Activated naive CD4-positive, alpha-beta T cell treated with anti-CD3 and anti-CD28 coated beads, Interleukin-2, amount 50 U/mL, for 24 hours (primary cell): ENCODE results near the gene LGALS9B.
"Not testable (repeated sequence)": the region's sequence is repeated elsewhere in the genome, so short reads cannot be mapped to it uniquely, and the experiment has no call there.

Experiments
- H3K27ac Mint-ChIP-seq: one replicate; pipeline ENCODE4 v1.8.0; 2021; ENCODE audit warnings: mild to moderate bottlenecking, mixed read lengths
- H3K27me3 Mint-ChIP-seq: one replicate; pipeline ENCODE4 v1.8.0; 2021; ENCODE audit warnings: mixed read lengths
- H3K36me3 Mint-ChIP-seq: one replicate; pipeline ENCODE4 v1.8.0; 2021; ENCODE audit warnings: mixed read lengths
- H3K4me1 Mint-ChIP-seq: one replicate; pipeline ENCODE4 v1.8.0; 2021; ENCODE audit warnings: mixed read lengths
- H3K4me3 Mint-ChIP-seq: one replicate; pipeline ENCODE4 v1.8.0; 2021; ENCODE audit warnings: mild to moderate bottlenecking, mixed read lengths
- H3K9me3 Mint-ChIP-seq: one replicate; pipeline ENCODE4 v1.8.0; 2021; ENCODE audit warnings: mixed read lengths

LGALS9B gene

GRCh38 chr17:20477398-20478071 is 10.2 kb upstream of the LGALS9B start:
- not testable (repeated sequence) for H3K36me3 Mint-ChIP-seq, H3K27me3 Mint-ChIP-seq, H3K4me3 Mint-ChIP-seq, H3K9me3 Mint-ChIP-seq, H3K27ac Mint-ChIP-seq, H3K4me1 Mint-ChIP-seq

GRCh38 chr17:20475137-20475831 is 7.9 kb upstream of the LGALS9B start:
- H3K9me3 Mint-ChIP-seq, H3K4me1 Mint-ChIP-seq, H3K4me3 Mint-ChIP-seq, H3K27me3 Mint-ChIP-seq, H3K36me3 Mint-ChIP-seq, H3K27ac Mint-ChIP-seq: not testable (repeated sequence)

GRCh38 chr17:20474081-20474480 is 6.7 kb upstream of the LGALS9B start:
- H3K4me3 Mint-ChIP-seq, H3K4me1 Mint-ChIP-seq, H3K9me3 Mint-ChIP-seq, H3K27ac Mint-ChIP-seq, H3K27me3 Mint-ChIP-seq, H3K36me3 Mint-ChIP-seq: not testable (repeated sequence)

- H3K27ac Mint-ChIP-seq, result not testable (repeated sequence)
Observed at GRCh38 chr17:20469946-20470345, 2.6 kb upstream of the LGALS9B start.

GRCh38 chr17:20469107-20469506 is 1.8 kb upstream of the LGALS9B start:
- not testable (repeated sequence) for H3K4me1 Mint-ChIP-seq, H3K36me3 Mint-ChIP-seq, H3K27me3 Mint-ChIP-seq, H3K9me3 Mint-ChIP-seq, H3K27ac Mint-ChIP-seq, H3K4me3 Mint-ChIP-seq

More at GRCh38 chr17:20469946-20470345, 2.6 kb upstream of the LGALS9B start:
- H3K4me3 Mint-ChIP-seq, H3K4me1 Mint-ChIP-seq, H3K27me3 Mint-ChIP-seq, H3K36me3 Mint-ChIP-seq, H3K9me3 Mint-ChIP-seq: not testable (repeated sequence)

GRCh38 chr17:20466999-20467398 is 340 bp downstream of the LGALS9B start:
- H3K4me3 Mint-ChIP-seq, H3K9me3 Mint-ChIP-seq, H3K27me3 Mint-ChIP-seq, H3K27ac Mint-ChIP-seq, H3K36me3 Mint-ChIP-seq, H3K4me1 Mint-ChIP-seq: not testable (repeated sequence)

- H3K27me3 Mint-ChIP-seq, H3K27ac Mint-ChIP-seq, H3K4me3 Mint-ChIP-seq, H3K36me3 Mint-ChIP-seq, H3K4me1 Mint-ChIP-seq, H3K9me3 Mint-ChIP-seq: not testable (repeated sequence)
Observed at GRCh38 chr17:20466553-20466952, 786 bp downstream of the LGALS9B start.

- not testable (repeated sequence) for H3K9me3 Mint-ChIP-seq, H3K4me1 Mint-ChIP-seq, H3K36me3 Mint-ChIP-seq, H3K27ac Mint-ChIP-seq, H3K4me3 Mint-ChIP-seq, H3K27me3 Mint-ChIP-seq
Observed at GRCh38 chr17:20465535-20465934, 1.8 kb downstream of the LGALS9B start.

GRCh38 chr17:20464854-20465414 is 2.4 kb downstream of the LGALS9B start:
- not testable (repeated sequence) for H3K36me3 Mint-ChIP-seq, H3K27me3 Mint-ChIP-seq, H3K27ac Mint-ChIP-seq, H3K9me3 Mint-ChIP-seq, H3K4me1 Mint-ChIP-seq, H3K4me3 Mint-ChIP-seq

GRCh38 chr17:20462158-20462557 is 5.2 kb downstream of the LGALS9B start:
- H3K4me3 Mint-ChIP-seq, H3K36me3 Mint-ChIP-seq, H3K9me3 Mint-ChIP-seq, H3K27ac Mint-ChIP-seq, H3K27me3 Mint-ChIP-seq, H3K4me1 Mint-ChIP-seq: not testable (repeated sequence)

GRCh38 chr17:20457848-20458381 is 9.4 kb downstream of the LGALS9B start:
- not testable (repeated sequence) for H3K36me3 Mint-ChIP-seq, H3K27ac Mint-ChIP-seq, H3K27me3 Mint-ChIP-seq, H3K4me1 Mint-ChIP-seq, H3K9me3 Mint-ChIP-seq, H3K4me3 Mint-ChIP-seq

- not testable (repeated sequence) for H3K27me3 Mint-ChIP-seq, H3K36me3 Mint-ChIP-seq, H3K27ac Mint-ChIP-seq, H3K4me3 Mint-ChIP-seq, H3K4me1 Mint-ChIP-seq, H3K9me3 Mint-ChIP-seq
Observed at GRCh38 chr17:20455106-20455505, 12.2 kb downstream of the LGALS9B start.

GRCh38 chr17:20453820-20454434 is 13.4 kb downstream of the LGALS9B start:
- H3K4me3 Mint-ChIP-seq, H3K4me1 Mint-ChIP-seq, H3K27me3 Mint-ChIP-seq, H3K9me3 Mint-ChIP-seq, H3K27ac Mint-ChIP-seq, H3K36me3 Mint-ChIP-seq: not testable (repeated sequence)

- H3K27me3 Mint-ChIP-seq, H3K4me1 Mint-ChIP-seq, H3K9me3 Mint-ChIP-seq, H3K36me3 Mint-ChIP-seq, H3K27ac Mint-ChIP-seq, H3K4me3 Mint-ChIP-seq: not testable (repeated sequence)
Observed at GRCh38 chr17:20450852-20451251, 16.5 kb downstream of the LGALS9B start.

GRCh38 chr17:20447534-20448321 is 19.6 kb downstream of the LGALS9B start:
- not testable (repeated sequence) for H3K36me3 Mint-ChIP-seq, H3K4me1 Mint-ChIP-seq, H3K27me3 Mint-ChIP-seq, H3K27ac Mint-ChIP-seq, H3K4me3 Mint-ChIP-seq, H3K9me3 Mint-ChIP-seq

GRCh38 chr17:20446895-20447294 is 20.4 kb downstream of the LGALS9B start:
- H3K4me3 Mint-ChIP-seq, H3K9me3 Mint-ChIP-seq, H3K36me3 Mint-ChIP-seq, H3K27ac Mint-ChIP-seq, H3K27me3 Mint-ChIP-seq, H3K4me1 Mint-ChIP-seq: not testable (repeated sequence)
